Measurements from ENCODE around the gene PCDHGA1. TPM values are rescaled to one million over a fixed set of nuclear protein-coding genes. Genes with fewer than 3 reads are reported as not detected.

Gene PCDHGA1
- total and polyA plus RNA-seq, 2 of the 4 experiments (the other 2 are of a cell fraction): 0.90 to 0.92 TPM

GRCh38 chr5:141493500-141494422, 163.4 kb downstream of the PCDHGA1 start:
- Histone ChIP-seq H2AK5ac (ENCODE audit: low read depth, low read length) (no peak overlapping the region), H3K4me1 (ENCODE audit: control insufficient read depth, insufficient read depth, low read length) (peaks cover 31% of the 10 kb centered on the region), H3K79me1 (ENCODE audit: low read depth in 1 of 2, low read length in 2 of 2) (peaks cover 19 to 50% of the 10 kb centered on the region in 2 experiments), H3K4me3 (ENCODE audit: insufficient read depth, low read depth, low read length) (no peak overlapping the region), H3K56ac (ENCODE audit: extremely low read depth, insufficient read depth, low read length) (no peak overlapping the region), H2BK5ac (ENCODE audit: low read depth, low read length, poor library complexity, severe bottlenecking) (no peak overlapping the region), H3K14ac (replicated peaks; ENCODE audit: low read depth, low read length) (no peak overlapping the region), H3K18ac (ENCODE audit: low read depth, low read length) (no peak overlapping the region), H3K4me2 (ENCODE audit: low read depth, low read length) (no peak overlapping the region), H4K5ac (ENCODE audit: low read depth, low read length) (no peak overlapping the region), H3K4ac (ENCODE audit: low read depth, low read length) (no peak overlapping the region; the same call in 1 of the 2 replicates), H3K23ac (ENCODE audit: low read depth, low read length) (no peak overlapping the region), H3K27me3 (ENCODE audit: control insufficient read depth, insufficient read depth, low read length) (no peaks in the 10 kb centered on the region), H3K9me3 (ENCODE audit: control insufficient read depth, insufficient read depth, low read length) (no peaks in the 10 kb centered on the region), H3K27ac (ENCODE audit: insufficient read depth, low read length) (no peak overlapping the region), H2BK120ac (ENCODE audit: low read depth, low read length) (no peak overlapping the region), H2AFZ (replicated peaks; ENCODE audit: low read length, poor library complexity) (no peak overlapping the region), H2BK15ac (ENCODE audit: low read depth, low read length) (no peak overlapping the region), H2BK20ac (ENCODE audit: low read depth, low read length) (no peak overlapping the region), H3K9me1 (ENCODE audit: insufficient read depth, low read length) (peaks cover 20% of the 10 kb centered on the region), H2AK9ac (replicated peaks; ENCODE audit: low read depth, low read length, poor library complexity) (no peak overlapping the region), H4K20me1 (ENCODE audit: insufficient read depth, low read length) (peaks cover 29% of the 10 kb centered on the region), H3K9ac (ENCODE audit: low read depth, low read length) (no peak overlapping the region), H4K91ac (ENCODE audit: insufficient read depth, low read depth, low read length) (no peak overlapping the region), H3K36me3 (ENCODE audit: control insufficient read depth, insufficient read depth, low read length) (peaks cover 40% of the 10 kb centered on the region), H4K8ac (ENCODE audit: low read depth in 2 of 2, low read length in 2 of 2) (no peak overlapping the region)
- in situ Hi-C loops (cut with MboI; ENCODE audit: low sequenced_read_pairs) (no loop called here), intact Hi-C loops (cut with micrococcal nuclease) (no loop called here), dilution Hi-C loops (cut with HindIII; ENCODE audit: low sequenced_read_pairs, unreplicated experiment) (no loop called here)
- WGBS, 2 experiments (ENCODE audit: extremely low coverage in 2 of 2, insufficient read length in 1 of 2): no CpG with 5 or more reads among the region's 10 CpGs
- peak; percentile 65 for DNase-seq
- no TSS peak for BruUV-seq (replicated peaks)
- ChIA-PET CTCF (no interaction called here), POLR2A (ENCODE audit: unreplicated experiment) (no interaction called here)
- peak; percentile 49 for ATAC-seq (ENCODE audit: low read depth)
- TF ChIP-seq ELK1 (IDR thresholded peaks at IDR 0.05; ENCODE audit: borderline replicate concordance, low read depth, low read length) (no peak), MXI1 (IDR thresholded peaks at IDR 0.05; ENCODE audit: borderline replicate concordance, low read depth, low read length) (no peak), CEBPB (IDR thresholded peaks at IDR 0.05; ENCODE audit: low read depth, low read length) (no peak), BHLHE40 (IDR thresholded peaks at IDR 0.05; ENCODE audit: low read depth, low read length) (no peak), POLR2A (IDR thresholded peaks at IDR 0.05; ENCODE audit: low read depth, low read length) (no peak), RAD21 (IDR thresholded peaks at IDR 0.05; ENCODE audit: low read length) (peak; percentile 41), CTCF (conservative IDR thresholded peaks at IDR 0.05; ENCODE audit: low read depth, low read length) (0 out of 2 replicates have a peak, but pooled peaks have one; percentile 7), MAFK (IDR thresholded peaks at IDR 0.05; ENCODE audit: low read depth, low read length) (no peak), NFE2L2 (IDR thresholded peaks at IDR 0.05; ENCODE audit: low read depth, low read length) (no peak), FOS (IDR thresholded peaks at IDR 0.05; ENCODE audit: low read depth, low read length) (no peak), MAZ (IDR thresholded peaks at IDR 0.05; ENCODE audit: borderline replicate concordance, low read depth, low read length) (no peak), USF2 (IDR thresholded peaks at IDR 0.05; ENCODE audit: low read depth, low read length) (no peak), SMC3 (IDR thresholded peaks at IDR 0.05; ENCODE audit: low read depth, low read length) (peak; percentile 20), CHD1 (IDR thresholded peaks at IDR 0.05; ENCODE audit: low read depth, low read length) (no peak), RFX5 (IDR thresholded peaks at IDR 0.05; ENCODE audit: low read depth, low read length) (no peak)
